Lower leg skin (tissue), 3 donors: ENCODE measurements around the gene ZNF407.

Source experiments
- POLR2A ChIP-seq, 2 donors: fragments of 450-650 bp; IDR thresholded peaks; one replicate each; pipeline ENCODE4 v1.6.1; 2016 to 2017; ENCODE audit warnings: antibody characterized with exemption in 2 of 2, mild to moderate bottlenecking in 1 of 2, moderate library complexity in 1 of 2
- TF ChIP-seq, protein P1 (sequence below), 3 donors: fragments of 450-650 bp; IDR thresholded peaks; one replicate each; pipeline ENCODE4 v1.5.1; 2016; ENCODE audit warnings: antibody characterized with exemption in 3 of 3, mild to moderate bottlenecking in 3 of 3, moderate library complexity in 2 of 3

- TF ChIP-seq POLR2A (IDR thresholded peaks at IDR 0.05) = no peak
- TF ChIP-seq, protein P1, sequence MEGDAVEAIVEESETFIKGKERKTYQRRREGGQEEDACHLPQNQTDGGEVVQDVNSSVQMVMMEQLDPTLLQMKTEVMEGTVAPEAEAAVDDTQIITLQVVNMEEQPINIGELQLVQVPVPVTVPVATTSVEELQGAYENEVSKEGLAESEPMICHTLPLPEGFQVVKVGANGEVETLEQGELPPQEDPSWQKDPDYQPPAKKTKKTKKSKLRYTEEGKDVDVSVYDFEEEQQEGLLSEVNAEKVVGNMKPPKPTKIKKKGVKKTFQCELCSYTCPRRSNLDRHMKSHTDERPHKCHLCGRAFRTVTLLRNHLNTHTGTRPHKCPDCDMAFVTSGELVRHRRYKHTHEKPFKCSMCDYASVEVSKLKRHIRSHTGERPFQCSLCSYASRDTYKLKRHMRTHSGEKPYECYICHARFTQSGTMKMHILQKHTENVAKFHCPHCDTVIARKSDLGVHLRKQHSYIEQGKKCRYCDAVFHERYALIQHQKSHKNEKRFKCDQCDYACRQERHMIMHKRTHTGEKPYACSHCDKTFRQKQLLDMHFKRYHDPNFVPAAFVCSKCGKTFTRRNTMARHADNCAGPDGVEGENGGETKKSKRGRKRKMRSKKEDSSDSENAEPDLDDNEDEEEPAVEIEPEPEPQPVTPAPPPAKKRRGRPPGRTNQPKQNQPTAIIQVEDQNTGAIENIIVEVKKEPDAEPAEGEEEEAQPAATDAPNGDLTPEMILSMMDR (IDR thresholded peaks at IDR 0.05) = no peak
Measured at GRCh38 chr18:74694436-74694835, 96.8 kb downstream of the ZNF407 start.
